AML-193 (cell line): ENCODE results near the gene PGAM5.
"Not testable (repeated sequence)": the region's sequence is repeated elsewhere in the genome, so short reads cannot be mapped to it uniquely, and the experiment has no call there.

ENCODE experiments used
- DNase-seq, 2 experiments: peaks; one replicate each; lab custom pipeline; 2025; lab: John Stamatoyannopoulos, UW

Gene PGAM5

GRCh38 chr12:132689227-132689626 lies 21.4 kb upstream of the PGAM5 start:
- DNase-seq, result no peak

DNA sequence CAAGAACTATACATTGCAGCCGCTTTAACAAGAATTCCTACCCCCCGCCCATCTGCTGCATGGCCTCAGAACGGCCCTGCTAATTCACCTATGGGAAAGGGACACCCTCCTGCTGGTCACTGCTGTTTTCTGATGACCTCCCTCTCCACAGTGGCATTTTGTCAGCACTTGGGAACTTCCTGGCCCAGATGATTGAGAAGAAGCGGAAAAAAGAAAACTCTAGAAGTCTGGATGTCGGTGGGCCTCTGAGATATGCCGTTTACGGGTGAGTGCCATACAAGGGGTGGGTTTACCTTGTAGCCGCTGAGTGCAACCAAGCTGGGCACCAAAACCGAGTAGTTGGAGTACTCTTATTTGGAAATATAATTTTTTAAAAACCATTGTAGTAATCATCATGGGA lies 20.5 kb upstream of the PGAM5 start:
- no peak for DNase-seq

GRCh38 chr12:132692030-132692429 lies 18.6 kb upstream of the PGAM5 start:
- DNase-seq, result not testable (repeated sequence)

GRCh38 chr12:132694888-132695287 lies 15.8 kb upstream of the PGAM5 start:
- DNase-seq, result not testable (repeated sequence)

DNA sequence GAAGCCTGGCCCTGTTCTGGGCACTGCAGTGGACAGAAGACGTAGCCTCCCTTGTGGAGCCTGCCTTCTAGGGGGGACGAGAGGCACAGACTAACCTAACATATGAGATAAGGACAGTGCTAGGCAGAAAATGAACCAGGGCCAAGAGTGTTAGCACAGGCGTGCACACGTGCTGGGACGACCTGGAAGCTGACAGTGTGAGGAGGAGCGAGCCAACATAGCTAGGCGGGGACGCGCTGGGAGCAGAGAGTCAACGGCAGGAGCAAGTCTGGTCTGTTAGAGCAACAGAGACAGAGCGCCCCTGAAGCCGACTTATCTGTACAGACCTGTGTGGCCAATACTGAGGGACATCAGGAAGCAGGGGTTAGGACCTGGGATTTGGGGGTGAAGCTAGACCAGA lies 15.2 kb upstream of the PGAM5 start:
- no peak for DNase-seq

GRCh38 chr12:132698341-132698740 lies 12.3 kb upstream of the PGAM5 start:
- peak; percentile 33 to 34 for DNase-seq

GRCh38 chr12:132700212-132700822 lies 10.3 kb upstream of the PGAM5 start:
- no peak for DNase-seq

DNA sequence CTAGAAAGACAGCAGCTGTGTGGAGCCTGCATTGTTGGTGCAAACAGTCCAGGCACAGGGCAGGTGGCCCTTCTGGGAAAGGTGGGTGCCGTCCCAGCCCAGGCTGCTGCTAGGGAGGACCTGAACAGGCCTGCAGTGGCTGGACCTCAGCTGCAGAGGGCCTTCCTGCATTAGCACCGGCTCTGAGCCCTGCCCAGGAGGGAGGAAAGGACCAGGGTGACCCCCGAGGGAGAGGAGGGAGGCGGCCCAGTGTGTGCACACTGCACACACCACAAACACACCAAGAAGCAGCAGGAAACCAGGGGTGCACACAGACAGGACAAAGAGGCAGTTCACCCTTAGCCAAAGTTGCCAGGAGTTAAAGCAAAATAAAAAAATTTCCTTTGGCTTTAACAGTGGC lies 8.0 kb upstream of the PGAM5 start:
- DNase-seq, result no peak

DNA sequence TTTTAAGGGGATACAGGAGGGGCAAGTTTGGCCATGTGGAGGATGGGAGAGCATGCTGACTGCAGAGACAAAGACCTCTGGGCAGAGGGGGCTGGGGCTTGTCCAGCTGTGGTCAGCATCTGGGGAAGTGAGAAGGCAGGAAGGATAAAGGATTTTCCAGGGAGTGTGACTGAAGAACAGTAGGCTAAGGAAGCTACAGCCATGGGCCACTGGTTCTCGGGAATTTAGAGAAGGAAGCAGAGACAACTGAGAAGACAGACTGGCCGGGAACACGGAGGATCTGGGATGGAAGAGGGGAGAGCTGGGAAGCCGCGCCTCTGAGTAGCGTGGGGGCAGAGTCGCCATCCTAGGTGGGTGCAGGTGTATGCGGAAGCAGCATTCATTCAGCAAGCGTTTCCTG lies 7.0 kb upstream of the PGAM5 start:
- no peak for DNase-seq

GRCh38 chr12:132707241-132707640 lies 3.4 kb upstream of the PGAM5 start:
- DNase-seq, result no peak

- no peak for DNase-seq
Measured at GRCh38 chr12:132708150-132708549, 2.5 kb upstream of the PGAM5 start.

- no peak for DNase-seq
Measured at GRCh38 chr12:132710043-132710404, 618 bp upstream of the PGAM5 start.

DNA sequence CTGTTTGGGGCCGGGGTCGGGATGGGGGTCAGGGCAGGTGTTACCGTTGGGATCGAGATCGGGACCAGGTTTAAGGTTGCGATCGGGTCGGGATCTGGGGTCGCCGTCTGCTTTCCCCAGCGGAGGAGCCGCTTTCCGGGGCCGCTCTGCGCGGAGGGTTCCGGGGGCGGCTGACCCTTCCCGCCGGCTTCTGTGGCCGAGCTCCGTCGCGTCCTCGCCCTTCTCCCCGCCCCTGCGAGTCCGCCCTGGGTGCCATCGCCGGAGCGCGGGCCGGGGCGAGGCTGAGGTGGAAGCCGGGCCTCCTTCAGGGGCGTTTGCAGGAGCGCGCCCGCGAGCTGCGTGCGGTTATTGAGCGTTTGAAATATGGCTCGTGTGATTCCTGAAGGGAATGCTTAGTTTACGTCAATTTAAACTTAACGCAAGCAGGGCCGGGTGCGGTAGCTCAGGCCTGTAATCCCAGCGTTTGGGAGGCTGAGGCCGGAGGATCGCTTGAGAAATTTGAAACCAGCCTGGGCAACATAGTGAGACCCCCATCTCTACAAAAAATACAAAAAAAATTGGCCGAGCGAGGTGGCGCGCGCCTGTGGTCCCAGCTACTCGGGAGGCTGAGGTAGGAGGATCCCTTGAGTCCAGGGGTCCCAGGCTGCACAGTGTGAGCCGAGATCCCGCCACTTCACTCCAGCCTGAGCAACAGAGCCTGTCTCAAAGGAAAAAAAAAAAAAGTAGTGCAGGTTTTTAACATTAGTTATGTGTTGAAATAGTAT lies 620 bp downstream of the PGAM5 start:
- no peak for DNase-seq

DNA sequence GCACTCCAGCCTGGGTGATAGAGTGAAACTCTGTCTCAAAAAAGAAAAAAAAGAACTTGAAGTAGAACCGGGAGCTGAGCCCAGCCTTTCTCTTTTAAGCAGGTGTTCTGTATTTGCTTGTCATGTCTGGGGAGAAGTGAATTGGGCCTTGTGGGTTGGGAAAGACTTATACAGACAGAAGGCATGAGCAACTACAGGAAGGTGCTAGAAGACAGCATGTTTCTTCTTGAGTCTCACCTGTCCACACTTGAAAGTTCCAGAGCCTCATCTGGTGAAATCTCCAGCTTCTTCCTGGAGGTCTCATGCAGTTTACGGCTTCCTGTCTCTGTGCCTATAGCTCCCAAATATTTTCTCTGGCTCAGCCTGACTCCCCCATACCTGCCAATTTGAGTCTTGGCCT lies 2.5 kb downstream of the PGAM5 start:
- DNase-seq, result no peak

DNA sequence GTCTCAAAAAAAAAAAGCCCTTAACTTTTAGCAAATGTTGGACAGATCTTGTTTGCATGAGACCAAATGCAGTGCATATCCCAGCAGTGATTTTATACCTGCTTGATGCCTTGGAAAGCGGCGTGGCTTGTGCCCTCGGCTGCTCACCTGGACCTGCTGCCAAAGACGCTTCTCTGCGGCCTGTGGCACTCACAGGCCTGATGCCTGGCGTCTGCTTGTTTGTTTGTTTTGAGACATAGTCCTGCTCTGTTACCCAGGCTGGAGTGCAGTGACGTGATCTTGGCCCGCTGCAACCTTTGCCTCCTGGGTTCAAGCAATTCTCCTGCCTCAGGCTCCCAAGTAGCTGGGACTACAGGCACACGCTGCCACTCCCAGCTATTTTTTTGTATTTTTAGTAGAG lies 5.2 kb downstream of the PGAM5 start:
- DNase-seq, result no peak

- no peak for DNase-seq
Measured at GRCh38 chr12:132716356-132716755, 5.7 kb downstream of the PGAM5 start.

DNA sequence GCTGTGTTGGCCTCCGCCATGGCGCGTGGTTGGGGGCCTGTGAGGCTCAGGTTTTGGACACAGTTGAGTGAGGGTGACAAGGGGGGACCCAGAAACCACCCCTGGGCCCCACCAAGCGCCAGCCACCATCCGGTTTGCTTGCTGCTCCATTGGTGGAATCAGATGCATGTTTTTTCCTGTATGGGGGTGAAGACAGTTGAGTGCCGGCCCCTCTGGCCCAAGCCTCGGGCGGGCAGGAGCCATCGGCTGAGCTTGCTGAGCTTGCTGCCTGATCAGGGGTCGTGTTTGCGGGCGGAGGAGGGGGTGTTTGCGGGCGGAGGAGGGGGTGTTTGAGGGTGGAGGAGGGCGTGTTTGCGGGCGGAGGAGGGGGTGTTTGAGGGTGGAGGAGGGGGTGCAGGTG lies 6.4 kb downstream of the PGAM5 start:
- no peak for DNase-seq

GRCh38 chr12:132717531-132718387 lies 7.1 kb downstream of the PGAM5 start:
- DNase-seq, result no peak

GRCh38 chr12:132718644-132719043 lies 8.0 kb downstream of the PGAM5 start:
- DNase-seq, result no peak

- DNase-seq, result no peak
Measured at GRCh38 chr12:132719141-132719953, 8.7 kb downstream of the PGAM5 start.

- DNase-seq, result no peak
Measured at GRCh38 chr12:132719954-132720324, 9.3 kb downstream of the PGAM5 start.
